Esophagus muscularis mucosa (tissue), 4 donors: Measurements from ENCODE around the gene EIF2A. TPM values are rescaled to one million over a fixed set of nuclear protein-coding genes. Genes with fewer than 3 reads are reported as not detected.

Source experiments
- DNase-seq: peaks from one replicate; pipeline ENCODE4 v3.0.0-alpha.2; 2017; ENCODE audit errors: extremely low spot score
- H3K27ac ChIP-seq, 4 donors: fragments of 200-600 bp; sonication (generic); replicated peaks in 1 of 4; 1 replicate in 3 of 4; 2 replicates in 1 of 4; pipeline ENCODE4 v1.5.1; 2016 to 2019; ENCODE audit warnings: mild to moderate bottlenecking in 1 of 4
- H3K27me3 ChIP-seq, 4 donors: fragments of 200-600 bp; sonication (generic); one replicate each; pipeline versions ENCODE4 v1.5.1 to v1.6.0; 2016 to 2019
- H3K36me3 ChIP-seq, 4 donors: fragments of 200-600 bp; sonication (generic); one replicate each; pipeline ENCODE4 v1.5.1; 2016 to 2019
- H3K4me1 ChIP-seq, 4 donors: fragments of 200-600 bp; sonication (generic); one replicate each; pipeline ENCODE4 v1.5.1; 2016 to 2019
- H3K4me3 ChIP-seq, 4 donors: fragments of 200-600 bp; sonication (generic); 1 replicate in 2 of 4; 2 replicates in 2 of 4; pipeline ENCODE4 v1.5.1; 2016 to 2019; ENCODE audit warnings: mild to moderate bottlenecking in 4 of 4, moderate library complexity in 1 of 4
- H3K9me3 ChIP-seq, 4 donors: fragments of 200-600 bp; sonication (generic); 1 replicate in 3 of 4; 2 replicates in 1 of 4; pipeline ENCODE4 v1.5.1; 2016 to 2019
- CTCF ChIP-seq, 3 experiments: fragments of 200-600 bp in 2 of 3; fragments of 450-650 bp in 1 of 3; sonication (generic) in 2 of 3; IDR thresholded peaks; one replicate each; pipeline ENCODE4 v1.5.1; 2017 to 2019; ENCODE audit warnings: antibody characterized with exemption in 3 of 3, mild to moderate bottlenecking in 2 of 3, moderate library complexity in 1 of 3
- EP300 ChIP-seq: sonication (generic); formaldehyde crosslinking; IDR thresholded peaks from one replicate; pipeline ENCODE4 v1.6.1; 2017; ENCODE audit warnings: antibody characterized with exemption
- POLR2A ChIP-seq: fragments of 450-650 bp; IDR thresholded peaks from one replicate; pipeline ENCODE4 v1.6.1; 2017; ENCODE audit warnings: antibody characterized with exemption, moderate library complexity, mild to moderate bottlenecking, low read depth
- POLR2AphosphoS5 ChIP-seq, 2 donors: sonication (generic); formaldehyde crosslinking; IDR thresholded peaks; one replicate each; pipeline ENCODE4 v1.6.1; 2017; ENCODE audit warnings: antibody characterized with exemption in 2 of 2
- WGBS: methylation state at CpG from one replicate; pipeline ENCODE4 v1.1.5; 2018; 5-methylcytosine and 5-hydroxymethylcytosine counted together
- intact Hi-C: fragments of 100-400 bp; cut with DNase I; formaldehyde crosslinking; loops from one replicate; pipeline ENCODE4 v1.15.1; 2023
- total RNA-seq, 4 donors: library from RNA; depleted of rRNA; stranded (reverse); fragments of >200 nt; gene quantifications; one replicate each; pipeline versions ENCODE4 v1.1.0 to v1.2.1, GENCODE V29; 2016

Gene EIF2A
- total RNA-seq, 4 donors from 2014 or later, result 113 to 176 (median 154) TPM

GRCh38 chr3:150635076-150635475 is 88.5 kb downstream of the EIF2A start:
- WGBS, result 66% methylated on average over 6 of the region's 6 CpGs
- Histone ChIP-seq H3K27ac (no peak overlapping the region), H3K4me3 (no peak overlapping the region), H3K4me1 (no peaks in the 10 kb centered on the region), H3K36me3 (peaks cover 8 to 15% (median 11%) of the 10 kb centered on the region in 4 donors), H3K27me3 (no peaks in the 10 kb centered on the region), H3K9me3 (no peaks in the 10 kb centered on the region)
- intact Hi-C loops, result no loop called here
- TF ChIP-seq EP300 (no peak), POLR2AphosphoS5 (IDR thresholded peaks at IDR 0.05) (no peak), POLR2A (no peak), CTCF (IDR thresholded peaks at IDR 0.05) (no peak)
- DNase-seq, result no peak

- no peak for DNase-seq
- Histone ChIP-seq H3K9me3 (no peaks in the 10 kb centered on the region), H3K4me1 (no peaks in the 10 kb centered on the region), H3K27me3 (no peaks in the 10 kb centered on the region), H3K27ac (no peak overlapping the region), H3K36me3 (peaks cover 6 to 13% (median 10%) of the 10 kb centered on the region in 4 donors), H3K4me3 (no peak overlapping the region)
- TF ChIP-seq POLR2A, result no peak
- no peak for TF ChIP-seq EP300
- TF ChIP-seq POLR2AphosphoS5 (IDR thresholded peaks at IDR 0.05), result no peak
- TF ChIP-seq CTCF (IDR thresholded peaks at IDR 0.05), result no peak
- intact Hi-C loops, result no loop called here
- WGBS, result 94% methylated on average over 1 of the region's 1 CpG
Observed at GRCh38 chr3:150635526-150635925, 88.9 kb downstream of the EIF2A start.

Other genes starting within 250 kb of the EIF2A start
- 10 to 100 TPM; 19.1 to 27.1 (median 21.2) TPM for gene TSC22D2, start 138.5 kb upstream of the EIF2A start, total RNA-seq
- gene SERP1, start 291 bp upstream of the EIF2A start, total RNA-seq, result 100 to 1,000 TPM; 117 to 177 (median 144) TPM
- gene SELENOT, start 56.5 kb downstream of the EIF2A start, total RNA-seq, result 100 to 1,000 TPM in 1 of 4 donors, 10 to 100 TPM in 3; 34.5 to 124 (median 67.5) TPM
- not detected for gene ERICH6, start 157.1 kb downstream of the EIF2A start, total RNA-seq
- 10 to 100 TPM; 27.8 to 55.8 (median 43.3) TPM for gene SIAH2, start 216.4 kb downstream of the EIF2A start, total RNA-seq